Panc1 (cell line): ENCODE data around the gene TNIP2. TPM values are rescaled to one million over a fixed set of nuclear protein-coding genes. Genes with fewer than 3 reads are reported as not detected.

ENCODE experiments used
- ATAC-seq: fragments of 200-7000 bp; cut with Tn5 transposase; 2 replicates; pipeline ENCODE4 v1.9.1; 2020; ENCODE audit warnings: mild to moderate bottlenecking, moderate library complexity
- BruUV-seq: library from RNA; stranded (reverse); fragments of 400-500 nt; replicated peaks from 2 replicates; lab custom pipeline; 2021; lab: Mats Ljungman, UMichigan
- CTCF ChIA-PET: fragments of 300-600 bp; sonication (Branson Sonifier 250); formaldehyde crosslinking; loops from one replicate; lab custom pipeline; 2022; ENCODE audit warnings: antibody characterized with exemption; lab: Charles Lee
- POLR2A ChIA-PET: fragments of 300-600 bp; sonication (Branson Sonifier 250); formaldehyde crosslinking; loops from one replicate; lab custom pipeline; 2022; ENCODE audit warnings: antibody characterized with exemption; lab: Charles Lee
- DNase-seq: peaks from one replicate; pipeline ENCODE4 v3.0.0-alpha.2; 2010; ENCODE audit warnings: low read depth, low spot score
- H3K27ac ChIP-seq: 2 replicates; pipeline ENCODE4 v1.5.1; 2011; ENCODE audit warnings: mild to moderate bottlenecking, low read length, inconsistent platforms
- H3K27me3 ChIP-seq: fragments of 200-500 bp; sonication (Bioruptor generic); 2 replicates; pipeline ENCODE4 v1.6.0; 2014; ENCODE audit warnings: low read length, inconsistent platforms; ENCODE audit not compliant: control insufficient read depth, insufficient read depth
- H3K36me3 ChIP-seq: fragments of 200-500 bp; sonication (Bioruptor generic); 2 replicates; pipeline ENCODE4 v1.5.1; 2014; ENCODE audit warnings: inconsistent platforms, mild to moderate bottlenecking, low read length, moderate library complexity; ENCODE audit not compliant: control insufficient read depth, insufficient read depth
- H3K4me1 ChIP-seq: 2 replicates; pipeline ENCODE4 v1.5.1; 2011; ENCODE audit warnings: inconsistent platforms, mild to moderate bottlenecking, low read length, moderate library complexity; ENCODE audit not compliant: control insufficient read depth, insufficient read depth
- H3K4me3 ChIP-seq, 2 experiments: 2 replicates each; pipeline ENCODE4 v1.5.1; 2011 to 2012; ENCODE audit warnings: low read depth in 2 of 2, low read length in 2 of 2, mild to moderate bottlenecking in 2 of 2, inconsistent platforms in 1 of 2, moderate library complexity in 1 of 2
- H3K9me3 ChIP-seq: fragments of 200-500 bp; sonication (Bioruptor generic); 2 replicates; pipeline ENCODE4 v1.5.1; 2014; ENCODE audit warnings: low read depth, mild to moderate bottlenecking, inconsistent platforms, low read length, moderate library complexity; ENCODE audit not compliant: control insufficient read depth, insufficient read depth
- POLR2AphosphoS5 ChIP-seq: IDR thresholded peaks from 2 replicates; pipeline ENCODE4 v1.6.1; 2012; ENCODE audit warnings: mild to moderate bottlenecking, low read depth, low read length, moderate library complexity
- SIN3A ChIP-seq: IDR thresholded peaks from 2 replicates; pipeline ENCODE4 v1.6.1; 2012; ENCODE audit warnings: low read depth, mild to moderate bottlenecking, low read length, moderate library complexity, borderline replicate concordance; ENCODE audit not compliant: insufficient read depth
- TCF7L2 ChIP-seq: IDR thresholded peaks from 2 replicates; pipeline ENCODE4 v1.6.1; 2011; ENCODE audit warnings: mild to moderate bottlenecking, low read depth, low read length, inconsistent platforms
- in situ Hi-C: cut with HindIII; loops from 2 replicates; pipeline ENCODE4 v1.10.0; 2016; ENCODE audit warnings: low sequenced_read_pairs, low pct_unique_long_range_greater_than_20kb
- intact Hi-C: fragments of 100-400 bp; cut with micrococcal nuclease; formaldehyde crosslinking; loops from one replicate; pipeline ENCODE4 v1.10.0; 2022; ENCODE audit not compliant: unreplicated experiment
- total RNA-seq: library from RNA; stranded (reverse); gene quantifications from one replicate; pipeline ENCODE4 v1.2.1, GENCODE V29; 2021; ENCODE audit not compliant: unreplicated experiment
- TF ChIP-seq, protein P1 (sequence below): fragments of 450-650 bp; IDR thresholded peaks from 2 replicates; pipeline ENCODE4 v1.5.1; 2017; ENCODE audit warnings: mild to moderate bottlenecking
- TF ChIP-seq, protein P2 (sequence below), 2 experiments: IDR thresholded peaks; 2 replicates each; pipeline ENCODE4 v1.6.1; 2011 to 2012; ENCODE audit warnings: low read depth in 2 of 2, control low read depth in 1 of 2, low read length in 1 of 2, mild to moderate bottlenecking in 1 of 2, moderate library complexity in 1 of 2; ENCODE audit not compliant: insufficient read depth in 1 of 2

TNIP2 gene
- total RNA-seq, 1 experiment from 2014 or later: 60.3 TPM

DNA sequence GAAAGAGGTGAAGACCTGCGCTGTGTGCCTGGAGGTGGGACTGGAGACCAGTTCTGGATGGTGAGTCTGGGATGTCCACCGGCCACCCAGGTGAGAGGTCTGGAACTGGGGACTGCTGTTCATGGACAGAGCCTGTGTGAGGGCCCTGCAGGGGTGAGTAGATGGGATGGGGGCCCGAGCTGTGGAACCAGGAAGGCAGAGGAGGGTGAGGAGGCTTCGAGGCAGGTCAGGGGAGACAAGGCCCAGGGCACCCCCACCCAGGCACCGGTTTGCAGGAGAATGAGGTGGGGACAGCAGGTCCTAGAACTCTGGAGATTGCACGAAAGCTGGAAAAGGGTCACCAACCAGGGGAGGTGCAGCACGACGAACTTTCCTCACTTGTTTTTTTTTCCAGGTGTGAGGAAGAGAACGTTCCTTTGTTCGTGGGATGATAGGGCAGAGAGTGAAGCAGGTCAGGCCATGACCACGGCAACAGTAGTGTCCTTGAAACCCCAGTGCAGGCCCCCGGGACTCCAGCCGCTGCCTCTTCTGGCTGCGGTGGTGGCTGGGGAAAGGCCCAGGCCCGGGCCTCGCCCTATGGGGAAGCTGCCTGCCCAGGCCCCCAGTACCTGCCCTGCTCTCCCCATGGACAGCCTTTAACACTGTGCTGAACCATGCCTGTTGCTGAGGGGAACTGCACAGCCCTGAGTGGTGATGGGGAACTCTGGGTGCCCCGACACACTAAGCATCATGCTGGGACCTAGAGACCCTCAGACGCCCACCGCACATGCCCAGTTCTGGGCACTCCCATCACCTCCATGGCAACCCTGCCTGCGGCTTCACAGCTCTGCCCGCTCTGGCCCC is 22.9 kb downstream of the TNIP2 start:
- CTCF ChIA-PET: no interaction called here
- no peaks in the 10 kb centered on the region for H3K4me1 ChIP-seq
- intact Hi-C loops (no loop called here), in situ Hi-C loops (no loop called here)
- DNase-seq (no peak), ATAC-seq (peak; percentile 32; the same call in 1 of the 2 replicates)
- H3K9me3 ChIP-seq: no peaks in the 10 kb centered on the region
- no peaks in the 10 kb centered on the region for H3K27me3 ChIP-seq
- BruUV-seq: no TSS peak
- no peaks in the 10 kb centered on the region for H3K36me3 ChIP-seq
- TF ChIP-seq, protein P1, sequence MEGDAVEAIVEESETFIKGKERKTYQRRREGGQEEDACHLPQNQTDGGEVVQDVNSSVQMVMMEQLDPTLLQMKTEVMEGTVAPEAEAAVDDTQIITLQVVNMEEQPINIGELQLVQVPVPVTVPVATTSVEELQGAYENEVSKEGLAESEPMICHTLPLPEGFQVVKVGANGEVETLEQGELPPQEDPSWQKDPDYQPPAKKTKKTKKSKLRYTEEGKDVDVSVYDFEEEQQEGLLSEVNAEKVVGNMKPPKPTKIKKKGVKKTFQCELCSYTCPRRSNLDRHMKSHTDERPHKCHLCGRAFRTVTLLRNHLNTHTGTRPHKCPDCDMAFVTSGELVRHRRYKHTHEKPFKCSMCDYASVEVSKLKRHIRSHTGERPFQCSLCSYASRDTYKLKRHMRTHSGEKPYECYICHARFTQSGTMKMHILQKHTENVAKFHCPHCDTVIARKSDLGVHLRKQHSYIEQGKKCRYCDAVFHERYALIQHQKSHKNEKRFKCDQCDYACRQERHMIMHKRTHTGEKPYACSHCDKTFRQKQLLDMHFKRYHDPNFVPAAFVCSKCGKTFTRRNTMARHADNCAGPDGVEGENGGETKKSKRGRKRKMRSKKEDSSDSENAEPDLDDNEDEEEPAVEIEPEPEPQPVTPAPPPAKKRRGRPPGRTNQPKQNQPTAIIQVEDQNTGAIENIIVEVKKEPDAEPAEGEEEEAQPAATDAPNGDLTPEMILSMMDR: no peak
- TF ChIP-seq TCF7L2 (no peak), SIN3A (no peak)
- TF ChIP-seq, protein P2, sequence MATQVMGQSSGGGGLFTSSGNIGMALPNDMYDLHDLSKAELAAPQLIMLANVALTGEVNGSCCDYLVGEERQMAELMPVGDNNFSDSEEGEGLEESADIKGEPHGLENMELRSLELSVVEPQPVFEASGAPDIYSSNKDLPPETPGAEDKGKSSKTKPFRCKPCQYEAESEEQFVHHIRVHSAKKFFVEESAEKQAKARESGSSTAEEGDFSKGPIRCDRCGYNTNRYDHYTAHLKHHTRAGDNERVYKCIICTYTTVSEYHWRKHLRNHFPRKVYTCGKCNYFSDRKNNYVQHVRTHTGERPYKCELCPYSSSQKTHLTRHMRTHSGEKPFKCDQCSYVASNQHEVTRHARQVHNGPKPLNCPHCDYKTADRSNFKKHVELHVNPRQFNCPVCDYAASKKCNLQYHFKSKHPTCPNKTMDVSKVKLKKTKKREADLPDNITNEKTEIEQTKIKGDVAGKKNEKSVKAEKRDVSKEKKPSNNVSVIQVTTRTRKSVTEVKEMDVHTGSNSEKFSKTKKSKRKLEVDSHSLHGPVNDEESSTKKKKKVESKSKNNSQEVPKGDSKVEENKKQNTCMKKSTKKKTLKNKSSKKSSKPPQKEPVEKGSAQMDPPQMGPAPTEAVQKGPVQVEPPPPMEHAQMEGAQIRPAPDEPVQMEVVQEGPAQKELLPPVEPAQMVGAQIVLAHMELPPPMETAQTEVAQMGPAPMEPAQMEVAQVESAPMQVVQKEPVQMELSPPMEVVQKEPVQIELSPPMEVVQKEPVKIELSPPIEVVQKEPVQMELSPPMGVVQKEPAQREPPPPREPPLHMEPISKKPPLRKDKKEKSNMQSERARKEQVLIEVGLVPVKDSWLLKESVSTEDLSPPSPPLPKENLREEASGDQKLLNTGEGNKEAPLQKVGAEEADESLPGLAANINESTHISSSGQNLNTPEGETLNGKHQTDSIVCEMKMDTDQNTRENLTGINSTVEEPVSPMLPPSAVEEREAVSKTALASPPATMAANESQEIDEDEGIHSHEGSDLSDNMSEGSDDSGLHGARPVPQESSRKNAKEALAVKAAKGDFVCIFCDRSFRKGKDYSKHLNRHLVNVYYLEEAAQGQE (IDR thresholded peaks at IDR 0.05; ENCODE audit: insufficient read depth in 1 of 2, low read depth in 2 of 2, low read length in 1 of 2): no peak
- POLR2A ChIA-PET: no interaction called here
- no peak overlapping the region for H3K27ac ChIP-seq
- no peak overlapping the region for H3K4me3 ChIP-seq

DNA sequence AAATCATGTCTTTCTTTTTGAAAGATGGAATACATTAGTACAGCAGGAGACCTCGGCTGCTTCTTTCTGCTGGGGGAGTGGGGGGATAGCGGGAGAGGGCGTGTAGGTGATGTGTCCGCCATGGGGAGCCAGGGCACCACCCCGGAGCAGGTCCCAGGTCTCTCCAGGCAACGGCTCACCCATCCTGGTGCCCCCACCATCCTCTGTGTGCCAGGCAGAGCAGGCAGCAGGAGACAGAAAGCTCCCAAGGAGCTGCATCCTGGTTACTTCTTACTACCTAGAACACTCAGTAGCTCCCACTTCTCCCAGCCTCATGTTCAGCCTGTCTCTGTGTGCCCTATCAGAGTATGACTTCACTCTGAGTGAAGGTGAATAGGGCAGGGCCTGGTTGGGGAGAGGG is 23.6 kb downstream of the TNIP2 start:
- intact Hi-C loops: no loop called here
- DNase-seq (no peak), ATAC-seq (0 out of 2 replicates have a peak, but pooled peaks have one; percentile 19)
- no peak for TF ChIP-seq POLR2AphosphoS5
- TF ChIP-seq TCF7L2: no peak
- TF ChIP-seq, protein P2 (IDR thresholded peaks at IDR 0.05; ENCODE audit: insufficient read depth in 1 of 2, low read depth in 2 of 2, low read length in 1 of 2): no peak
- TF ChIP-seq, protein P1: no peak
- TF ChIP-seq SIN3A: no peak
- CTCF ChIA-PET: no interaction called here
- no peak overlapping the region for H3K4me3 ChIP-seq
- H3K36me3 ChIP-seq: no peaks in the 10 kb centered on the region; the same call in 1 of the 2 replicates
- POLR2A ChIA-PET: no interaction called here
- no peaks in the 10 kb centered on the region for H3K27me3 ChIP-seq
- no peaks in the 10 kb centered on the region for H3K4me1 ChIP-seq
- H3K27ac ChIP-seq: no peak overlapping the region
- in situ Hi-C loops: no loop called here
- H3K9me3 ChIP-seq: no peaks in the 10 kb centered on the region
- BruUV-seq: no TSS peak
